ENCODE measurements around the gene HOXA10.

Gene HOXA10

GRCh38 chr7:27179030-27179429 is 4.9 kb upstream of the HOXA10 start:
- no peak for DNase-seq (ENCODE audit: low read depth)

DNA sequence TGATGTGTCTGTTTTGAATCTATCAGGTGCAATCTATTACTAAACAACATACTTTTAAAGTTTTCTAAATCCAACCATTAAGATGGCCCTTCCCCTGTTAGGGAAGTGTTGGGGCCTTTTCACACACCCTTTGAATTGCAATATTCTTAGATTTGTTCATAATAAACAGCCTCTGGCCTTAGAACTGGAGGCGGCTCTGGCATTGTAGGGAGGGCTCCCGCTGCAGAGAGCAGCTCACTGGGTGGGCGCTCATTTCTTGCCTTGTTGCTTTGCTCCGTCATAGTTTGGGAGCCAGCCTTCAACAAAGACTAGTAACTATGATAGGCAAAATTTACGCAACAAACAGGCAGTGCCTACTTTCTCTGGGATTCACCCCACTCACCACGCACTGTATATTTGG is 4.2 kb upstream of the HOXA10 start:
- no peak for DNase-seq (ENCODE audit: low read depth)

- no peak for DNase-seq (ENCODE audit: low read depth)
Observed at GRCh38 chr7:27177795-27178320, 3.7 kb upstream of the HOXA10 start.

- DNase-seq (ENCODE audit: low read depth), result no peak
Observed at GRCh38 chr7:27176962-27177794, 3.1 kb upstream of the HOXA10 start.

- no peak for DNase-seq (ENCODE audit: low read depth)
Observed at GRCh38 chr7:27176524-27176845, 2.4 kb upstream of the HOXA10 start.

GRCh38 chr7:27175626-27176523 is 1.8 kb upstream of the HOXA10 start:
- no peak for DNase-seq (ENCODE audit: low read depth)

DNA sequence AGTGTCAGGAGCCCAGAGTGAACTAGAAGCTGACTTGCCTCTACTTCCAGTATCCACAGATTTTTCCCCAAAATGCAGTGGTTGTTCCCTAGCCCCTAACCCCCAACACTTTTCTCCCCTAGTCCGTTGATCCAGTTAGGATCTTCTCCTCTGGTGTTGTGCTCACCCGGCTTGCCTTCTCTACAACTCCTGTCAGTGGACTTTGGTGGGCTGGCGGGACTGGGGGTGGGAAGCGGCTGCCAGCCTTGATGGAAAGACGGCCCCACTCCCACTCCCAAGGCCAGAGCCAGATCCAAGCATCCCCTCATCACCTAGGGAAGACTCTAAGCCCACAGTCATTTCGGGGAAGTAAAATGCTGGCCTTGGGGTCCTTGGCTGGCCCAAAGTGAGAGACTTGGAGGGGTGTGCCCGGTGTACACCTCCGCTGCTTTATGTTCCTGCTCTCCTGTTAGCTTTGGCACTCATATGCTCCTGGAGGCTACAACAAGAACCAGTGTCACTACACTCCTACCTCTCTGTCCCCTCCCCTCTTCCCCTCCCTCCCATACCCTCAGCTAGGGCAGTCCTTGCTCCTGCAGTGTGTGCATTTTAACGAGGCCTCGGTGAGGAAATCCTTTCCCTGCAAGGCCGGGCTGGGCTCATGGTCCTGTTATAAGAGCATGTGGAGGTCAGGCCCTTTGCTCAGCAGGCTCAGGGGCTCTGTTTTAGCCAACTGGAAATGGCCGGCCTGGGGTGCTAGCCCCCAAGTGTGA is 930 bp upstream of the HOXA10 start:
- DNase-seq (ENCODE audit: low read depth), result no peak

- no peak for DNase-seq (ENCODE audit: low read depth)
Observed at GRCh38 chr7:27173511-27173955, 587 bp downstream of the HOXA10 start.

DNA sequence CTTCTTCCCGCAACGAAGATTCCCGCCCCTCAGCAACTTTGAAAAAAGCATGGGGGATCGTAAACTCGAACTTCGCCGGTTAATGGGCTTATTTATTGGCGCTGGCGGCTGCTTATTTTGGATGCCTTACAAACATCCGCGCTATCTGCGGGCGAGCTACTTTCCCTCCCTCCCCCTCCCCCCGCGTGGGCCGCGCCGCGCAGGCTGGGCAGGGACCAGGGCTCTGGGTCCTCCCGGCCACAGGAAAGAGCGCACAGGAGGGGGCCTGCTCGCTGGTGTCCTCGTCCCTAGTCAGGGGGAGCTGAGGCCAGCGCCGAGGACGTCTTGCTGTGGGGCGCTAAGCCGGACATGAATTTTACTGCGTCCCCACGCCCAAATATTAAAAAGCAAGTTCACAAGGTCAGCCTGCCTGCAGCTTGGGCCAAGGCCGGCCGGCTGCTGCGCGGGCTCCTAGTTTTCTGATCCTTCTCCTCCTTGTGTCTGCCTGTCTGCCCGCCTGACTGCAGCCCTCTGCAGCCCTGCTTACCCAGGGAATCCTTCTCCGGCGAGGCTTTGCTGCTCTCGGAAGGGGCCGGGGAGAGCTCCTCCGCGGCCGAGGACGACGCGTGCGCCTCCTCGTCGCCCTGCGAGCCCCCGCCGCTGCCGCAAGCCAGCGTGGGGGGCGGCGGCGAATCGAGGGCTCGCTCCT is 1.2 kb downstream of the HOXA10 start:
- DNase-seq (ENCODE audit: low read depth), result no peak

- DNase-seq (ENCODE audit: low read depth), result no peak
Observed at GRCh38 chr7:27172315-27172774, 1.8 kb downstream of the HOXA10 start.

DNA sequence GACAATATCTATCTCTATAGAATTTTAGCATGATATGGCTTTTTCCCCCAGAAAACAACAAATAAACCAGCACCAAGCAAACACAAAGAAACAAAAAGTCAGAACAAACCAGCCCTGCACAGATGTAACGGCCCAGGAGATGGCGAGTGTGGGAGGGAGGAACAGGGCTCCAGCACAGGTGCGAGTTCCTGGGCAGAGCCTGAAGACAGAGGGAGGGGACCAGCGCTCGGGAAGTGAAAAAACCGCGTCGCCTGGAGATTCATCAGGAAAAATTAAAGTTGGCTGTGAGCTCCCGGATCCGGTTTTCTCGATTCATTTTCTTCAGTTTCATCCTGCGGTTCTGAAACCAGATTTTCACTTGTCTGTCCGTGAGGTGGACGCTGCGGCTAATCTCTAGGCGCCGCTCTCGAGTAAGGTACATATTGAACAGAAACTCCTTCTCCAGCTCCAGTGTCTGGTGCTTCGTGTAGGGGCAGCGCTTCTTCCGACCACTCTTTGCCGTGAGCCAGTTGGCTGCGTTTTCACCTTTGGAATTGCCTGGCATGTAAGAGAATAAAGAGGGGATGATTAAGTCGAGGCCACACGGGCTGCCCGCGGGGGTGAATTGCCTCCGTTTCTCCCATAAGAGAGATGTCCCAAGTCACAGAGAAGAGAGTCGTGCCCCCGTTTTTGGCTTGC is 2.3 kb downstream of the HOXA10 start:
- DNase-seq (ENCODE audit: low read depth), result no peak

GRCh38 chr7:27171325-27171636 is 2.8 kb downstream of the HOXA10 start:
- no peak for DNase-seq (ENCODE audit: low read depth)

DNA sequence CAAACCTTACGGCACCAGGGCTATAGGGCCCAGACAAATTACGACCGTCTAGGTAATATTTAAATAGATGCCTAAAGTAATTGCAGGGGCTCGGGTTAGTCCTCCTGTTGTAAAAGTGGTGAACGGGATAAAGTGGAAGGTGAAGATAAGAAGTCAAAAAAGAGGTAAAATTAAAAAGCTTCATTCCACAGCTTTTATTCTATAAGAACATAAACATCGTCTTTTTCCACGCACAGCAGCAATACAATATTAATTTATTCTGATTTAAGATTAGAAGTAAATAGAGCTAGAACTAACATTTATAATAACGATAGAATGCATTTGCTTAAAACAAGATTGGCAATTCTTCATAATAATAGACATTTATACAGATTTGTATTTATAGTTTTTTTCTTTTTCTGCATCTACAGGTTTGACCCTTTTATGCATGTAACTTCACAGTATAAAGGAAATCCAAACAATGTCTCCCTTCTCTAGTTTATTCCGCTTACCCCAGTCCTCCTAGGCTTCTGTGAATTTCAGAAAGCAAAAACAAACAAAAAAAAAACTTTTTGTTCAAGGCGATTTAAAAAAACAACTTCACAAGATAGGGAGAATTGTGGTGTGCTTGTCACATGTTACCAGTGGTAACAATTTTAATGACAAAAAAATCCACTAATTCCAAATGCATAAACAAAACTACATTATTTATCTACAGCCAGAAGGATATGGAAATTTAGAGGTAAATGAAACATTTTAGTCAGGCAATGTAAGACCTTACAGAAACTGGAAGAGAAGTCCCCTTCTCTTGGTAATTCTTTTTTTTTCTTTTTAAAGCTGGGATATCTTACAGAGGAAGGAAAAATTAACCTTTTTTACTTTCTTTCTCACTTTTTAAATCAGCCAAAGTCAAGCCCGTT is 3.4 kb downstream of the HOXA10 start:
- DNase-seq (ENCODE audit: low read depth), result no peak

GRCh38 chr7:27169658-27170425 is 4.3 kb downstream of the HOXA10 start:
- DNase-seq (ENCODE audit: low read depth), result no peak

- no peak for DNase-seq (ENCODE audit: low read depth)
Observed at GRCh38 chr7:27168265-27168947, 5.7 kb downstream of the HOXA10 start.

- no peak for DNase-seq (ENCODE audit: low read depth)
Observed at GRCh38 chr7:27167916-27168264, 6.2 kb downstream of the HOXA10 start.

GRCh38 chr7:27166531-27167505 is 7.3 kb downstream of the HOXA10 start:
- no peak for DNase-seq (ENCODE audit: low read depth)
